ENCODE results near the gene ZNF547. TPM values are rescaled to one million over a fixed set of nuclear protein-coding genes. Genes with fewer than 3 reads are reported as not detected.
A peak's percentile ranks its signal among the peaks of the same experiment; 100 is the strongest.

The ZNF547 gene
- total RNA-seq, 3 donors from 2014 or later: 0.64 to 4.2 (median 1.6) TPM

- TF ChIP-seq CTCF (IDR thresholded peaks at IDR 0.05): no peak
- Histone ChIP-seq H3K36me3 (ENCODE audit: low read depth) (no peaks in the 10 kb centered on the region), H3K4me1 (ENCODE audit: low read depth) (no peaks in the 10 kb centered on the region), H3K4me3 (no peak overlapping the region), H3K9me3 (peaks cover 42% of the 10 kb centered on the region)
- DNase-seq: no peak
- intact Hi-C loops (cut with DNase I, micrococcal nuclease): no loop called here
- no peak for ATAC-seq
Observed at GRCh38 chr19:57403737-57404563, 40.6 kb downstream of the ZNF547 start.

GRCh38 chr19:57406516-57407123, 43.3 kb downstream of the ZNF547 start:
- no peaks in the 10 kb centered on the region for H3K36me3 ChIP-seq (ENCODE audit: low read depth)
- ATAC-seq (peak; percentile 35), DNase-seq (peak; percentile 45 to 80 (median 74))
- H3K4me1 ChIP-seq (ENCODE audit: low read depth): peaks cover 2% of the 10 kb centered on the region
- H3K9me3 ChIP-seq: peaks cover 21% of the 10 kb centered on the region
- peak; percentile 32 for TF ChIP-seq CTCF (IDR thresholded peaks at IDR 0.05)
- intact Hi-C loops (cut with DNase I, micrococcal nuclease): no loop called here
- H3K4me3 ChIP-seq: no peak overlapping the region

- no peak for TF ChIP-seq CTCF (IDR thresholded peaks at IDR 0.05)
- Histone ChIP-seq H3K9me3 (peaks cover 5% of the 10 kb centered on the region), H3K36me3 (ENCODE audit: low read depth) (no peaks in the 10 kb centered on the region), H3K4me3 (peak within 1 kb of the TSS; percentile 50), H3K4me1 (ENCODE audit: low read depth) (peaks cover 9% of the 10 kb centered on the region)
- ATAC-seq (peak; percentile 100), DNase-seq (peak; percentile 92 to 97 (median 96))
- intact Hi-C loops (cut with DNase I, micrococcal nuclease): no loop called here
Observed at GRCh38 chr19:57410877-57411671, 47.7 kb downstream of the ZNF547 start, which contains the start of gene ZNF17. Gene ZNF17 (plus strand): TSS chr19:57411161. CDS start chr19:57413616, 2,455 bp downstream.

DNA sequence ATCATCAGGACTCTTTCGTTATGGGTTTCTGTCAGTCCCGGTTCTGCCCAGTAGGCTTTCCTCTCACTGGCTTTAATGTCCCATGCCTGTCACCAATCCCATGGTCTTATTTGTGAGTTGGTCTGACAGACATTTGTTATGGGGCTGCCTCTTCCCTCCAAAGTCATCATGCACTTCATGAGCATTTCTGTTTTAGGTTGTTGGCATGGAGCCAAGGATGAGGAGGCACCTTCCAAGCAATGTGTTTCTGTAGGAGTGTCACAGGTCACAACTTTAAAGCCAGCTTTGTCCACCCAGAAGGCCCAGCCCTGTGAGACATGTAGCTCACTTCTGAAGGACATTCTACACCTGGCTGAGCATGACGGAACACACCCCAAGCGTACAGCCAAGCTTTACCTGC, 56.1 kb downstream of the ZNF547 start:
- ATAC-seq: no peak
- H3K9me3 ChIP-seq: peaks cover 87% of the 10 kb centered on the region

More for the DNA sequence above, 56.1 kb downstream of the ZNF547 start:
- no peaks in the 10 kb centered on the region for H3K4me1 ChIP-seq (ENCODE audit: low read depth)
- DNase-seq: no peak
- TF ChIP-seq CTCF (IDR thresholded peaks at IDR 0.05): no peak
- intact Hi-C loops (cut with DNase I, micrococcal nuclease): no loop called here
- peaks cover 11% of the 10 kb centered on the region for H3K36me3 ChIP-seq (ENCODE audit: low read depth)
- H3K4me3 ChIP-seq: no peak overlapping the region
